GM19397 (cell line): ENCODE measurements around the gene EPHA7.

ENCODE experiments used
- ATAC-seq: cut with Tn5 transposase; IDR thresholded peaks from one replicate; pipeline ENCODE4 v1.9.1; 2021; ENCODE audit warnings: mild to moderate bottlenecking, moderate library complexity; ENCODE audit not compliant: unreplicated experiment

Gene EPHA7

GRCh38 chr6:93394471-93394870 is 24.9 kb downstream of the EPHA7 start:
- ATAC-seq, result no peak

- no peak for ATAC-seq
Measured at GRCh38 chr6:93393554-93394074, 25.7 kb downstream of the EPHA7 start.

- ATAC-seq, result no peak
Measured at GRCh38 chr6:93392797-93393196, 26.6 kb downstream of the EPHA7 start.

- ATAC-seq, result no peak
Measured at GRCh38 chr6:93391965-93392364, 27.4 kb downstream of the EPHA7 start.

- no peak for ATAC-seq
Measured at GRCh38 chr6:93389192-93389591, 30.2 kb downstream of the EPHA7 start.

- no peak for ATAC-seq
Measured at GRCh38 chr6:93388070-93388469, 31.3 kb downstream of the EPHA7 start.

GRCh38 chr6:93376026-93376540 is 43.3 kb downstream of the EPHA7 start:
- no peak for ATAC-seq

GRCh38 chr6:93373445-93373844 is 45.9 kb downstream of the EPHA7 start:
- ATAC-seq, result no peak

GRCh38 chr6:93371756-93372155 is 47.6 kb downstream of the EPHA7 start:
- ATAC-seq, result no peak

GRCh38 chr6:93369586-93370134 is 49.7 kb downstream of the EPHA7 start:
- ATAC-seq, result no peak

- no peak for ATAC-seq
Measured at GRCh38 chr6:93366506-93366905, 52.9 kb downstream of the EPHA7 start.

GRCh38 chr6:93365445-93365844 is 53.9 kb downstream of the EPHA7 start:
- ATAC-seq, result no peak

- ATAC-seq, result no peak
Measured at GRCh38 chr6:93358435-93358834, 60.9 kb downstream of the EPHA7 start.

- no peak for ATAC-seq
Measured at GRCh38 chr6:93352604-93353003, 66.8 kb downstream of the EPHA7 start.

GRCh38 chr6:93351222-93351621 is 68.1 kb downstream of the EPHA7 start:
- no peak for ATAC-seq

GRCh38 chr6:93350774-93351173 is 68.6 kb downstream of the EPHA7 start:
- no peak for ATAC-seq

- no peak for ATAC-seq
Measured at GRCh38 chr6:93344333-93344835, 75.0 kb downstream of the EPHA7 start.

GRCh38 chr6:93343476-93343875 is 75.9 kb downstream of the EPHA7 start:
- ATAC-seq, result no peak

- ATAC-seq, result no peak
Measured at GRCh38 chr6:93341900-93342613, 77.3 kb downstream of the EPHA7 start.

GRCh38 chr6:93337772-93338394 is 81.5 kb downstream of the EPHA7 start:
- ATAC-seq, result no peak

GRCh38 chr6:93337014-93337413 is 82.3 kb downstream of the EPHA7 start:
- ATAC-seq, result no peak
